Right atrium auricular region (tissue), 2 donors: ENCODE data around the gene UBE2E2. TPM values are rescaled to one million over a fixed set of nuclear protein-coding genes. Genes with fewer than 3 reads are reported as not detected.
"Not testable (repeated sequence)": the region's sequence is repeated elsewhere in the genome, so short reads cannot be mapped to it uniquely, and the experiment has no call there.

ENCODE experiments used
- DNase-seq: peaks from one replicate; pipeline ENCODE4 v3.0.0-alpha.2; 2019; ENCODE audit warnings: low spot score
- H3K27ac ChIP-seq, 2 donors: fragments of 200-600 bp; sonication (generic); 1 replicate in 1 of 2; 2 replicates in 1 of 2; pipeline ENCODE4 v1.5.1; 2016 to 2019
- H3K27me3 ChIP-seq, 2 donors: fragments of 200-600 bp; sonication (generic); one replicate each; pipeline versions ENCODE4 v1.5.1 to v1.6.0; 2017 to 2019
- H3K36me3 ChIP-seq: fragments of 200-600 bp; sonication (generic); one replicate; pipeline ENCODE4 v1.5.1; 2016
- H3K4me1 ChIP-seq, 2 donors: fragments of 200-600 bp; sonication (generic); one replicate each; pipeline versions ENCODE4 v1.5.1 to v1.6.0; 2017 to 2019
- H3K4me3 ChIP-seq, 2 donors: fragments of 200-600 bp; sonication (generic); 1 replicate in 1 of 2; 2 replicates in 1 of 2; pipeline ENCODE4 v1.5.1; 2017 to 2019; ENCODE audit warnings: mild to moderate bottlenecking in 1 of 2, moderate library complexity in 1 of 2
- H3K9me3 ChIP-seq, 2 donors: fragments of 200-600 bp; sonication (generic); one replicate each; pipeline ENCODE4 v1.5.1; 2019
- CTCF ChIP-seq, 2 donors: fragments of 200-600 bp; sonication (generic); IDR thresholded peaks; one replicate each; pipeline ENCODE4 v1.5.1; 2019; ENCODE audit warnings: antibody characterized with exemption in 2 of 2
- total RNA-seq, 2 donors: library from RNA; depleted of rRNA; stranded (reverse); fragments of >200 nt; gene quantifications; one replicate each; pipeline ENCODE4 v1.1.0, GENCODE V29; 2016

The UBE2E2 gene
- total RNA-seq, 2 donors from 2014 or later = 31.0 to 36.7 TPM

GRCh38 chr3:23615068-23615467 lies 411.9 kb downstream of the UBE2E2 start:
- H3K27ac ChIP-seq = no peak overlapping the region
- DNase-seq = no peak
- no peaks in the 10 kb centered on the region for H3K36me3 ChIP-seq
- H3K27me3 ChIP-seq = no peaks in the 10 kb centered on the region
- no peak for TF ChIP-seq CTCF (IDR thresholded peaks at IDR 0.05)
- peaks cover 0 to 8% of the 10 kb centered on the region in 2 donors for H3K4me1 ChIP-seq
- H3K4me3 ChIP-seq = no peak overlapping the region
- H3K9me3 ChIP-seq = no peaks in the 10 kb centered on the region

GRCh38 chr3:23618475-23618874 lies 415.3 kb downstream of the UBE2E2 start:
- not testable (repeated sequence) for DNase-seq, H3K36me3 ChIP-seq, H3K27ac ChIP-seq, H3K4me3 ChIP-seq, H3K4me1 ChIP-seq, H3K27me3 ChIP-seq
- H3K9me3 ChIP-seq = peaks cover 0 to 12% of the 10 kb centered on the region in 2 donors

GRCh38 chr3:23619705-23620637 lies 416.8 kb downstream of the UBE2E2 start:
- no peak for TF ChIP-seq CTCF (IDR thresholded peaks at IDR 0.05)
- peaks cover 0 to 21% of the 10 kb centered on the region in 2 donors for H3K9me3 ChIP-seq
- no peak for DNase-seq
- H3K27me3 ChIP-seq = no peaks in the 10 kb centered on the region
- no peak overlapping the region for H3K4me3 ChIP-seq
- no peaks in the 10 kb centered on the region for H3K4me1 ChIP-seq
- no peaks in the 10 kb centered on the region for H3K36me3 ChIP-seq
- no peak overlapping the region for H3K27ac ChIP-seq

GRCh38 chr3:23620638-23621015 lies 417.5 kb downstream of the UBE2E2 start:
- Histone ChIP-seq H3K9me3 (peaks cover 0 to 28% of the 10 kb centered on the region in 2 donors), H3K36me3 (no peaks in the 10 kb centered on the region), H3K27ac (no peak overlapping the region), H3K27me3 (no peaks in the 10 kb centered on the region), H3K4me3 (no peak overlapping the region), H3K4me1 (no peaks in the 10 kb centered on the region)
- DNase-seq = no peak
- TF ChIP-seq CTCF (IDR thresholded peaks at IDR 0.05) = no peak

- H3K27ac ChIP-seq = no peak overlapping the region
- no peaks in the 10 kb centered on the region for H3K27me3 ChIP-seq
- no peaks in the 10 kb centered on the region for H3K4me1 ChIP-seq
- H3K9me3 ChIP-seq = peaks cover 0 to 30% of the 10 kb centered on the region in 2 donors
- DNase-seq = no peak
- no peaks in the 10 kb centered on the region for H3K36me3 ChIP-seq
- no peak overlapping the region for H3K4me3 ChIP-seq
- TF ChIP-seq CTCF (IDR thresholded peaks at IDR 0.05) = no peak
Observed at GRCh38 chr3:23623844-23624243, 420.7 kb downstream of the UBE2E2 start.

- DNase-seq = no peak
- Histone ChIP-seq H3K9me3 (peaks cover 0 to 30% of the 10 kb centered on the region in 2 donors), H3K36me3 (no peaks in the 10 kb centered on the region), H3K27ac (no peak overlapping the region), H3K27me3 (no peaks in the 10 kb centered on the region), H3K4me3 (no peak overlapping the region), H3K4me1 (no peaks in the 10 kb centered on the region)
- TF ChIP-seq CTCF (IDR thresholded peaks at IDR 0.05) = no peak
Observed at GRCh38 chr3:23624305-23624704, 421.2 kb downstream of the UBE2E2 start.
